Measurements from ENCODE around the gene GPS1.

GPS1 gene

GRCh38 chr17:82081546-82081945, 29.8 kb downstream of the GPS1 start:
- no peak for DNase-seq

GRCh38 chr17:82081966-82082365, 30.3 kb downstream of the GPS1 start:
- no peak for DNase-seq

- DNase-seq, result no peak
Measured at GRCh38 chr17:82082456-82082855, 30.8 kb downstream of the GPS1 start.

- no peak for DNase-seq
Measured at GRCh38 chr17:82083009-82083408, 31.3 kb downstream of the GPS1 start.

GRCh38 chr17:82083533-82084359, 32.0 kb downstream of the GPS1 start:
- no peak for DNase-seq

- DNase-seq, result no peak
Measured at GRCh38 chr17:82084373-82085030, 32.8 kb downstream of the GPS1 start.

- DNase-seq, result no peak
Measured at GRCh38 chr17:82085031-82085861, 33.5 kb downstream of the GPS1 start.

GRCh38 chr17:82085931-82086764, 34.5 kb downstream of the GPS1 start:
- DNase-seq, result peak in 1 of 2 experiments; percentile 0

- DNase-seq, result peak in 1 of 2 experiments; percentile 1
Measured at GRCh38 chr17:82086941-82087906, 35.5 kb downstream of the GPS1 start.

- no peak for DNase-seq
Measured at GRCh38 chr17:82087961-82088837, 36.5 kb downstream of the GPS1 start.

- DNase-seq, result peak in 1 of 2 experiments; percentile 1
Measured at GRCh38 chr17:82088838-82089722, 37.4 kb downstream of the GPS1 start.

GRCh38 chr17:82089723-82090548, 38.2 kb downstream of the GPS1 start:
- DNase-seq, result no peak

GRCh38 chr17:82090549-82091263, 39.0 kb downstream of the GPS1 start:
- DNase-seq, result no peak

- DNase-seq, result no peak
Measured at GRCh38 chr17:82091264-82092066, 39.8 kb downstream of the GPS1 start.

- DNase-seq, result no peak
Measured at GRCh38 chr17:82092094-82092586, 40.4 kb downstream of the GPS1 start.

GRCh38 chr17:82092628-82092994, 40.9 kb downstream of the GPS1 start:
- no peak for DNase-seq

All from stimulated activated CD4-positive, alpha-beta T cell treated with anti-CD3 and anti-CD28 coated beads, Interleukin-4, amount 100 ng/mL, for 4 hours (primary cell).